Trophoblast cell (in vitro differentiated cells and primary cell): Measurements from ENCODE around the gene PIPOX.

Experiments used
- DNase-seq, 2 donors: peaks; one replicate each; pipeline ENCODE4 v3.0.0-alpha.2; 2016
- H2AFZ ChIP-seq: 2 replicates; pipeline ENCODE4 v1.6.1; 2013; ENCODE audit warnings: low read length, moderate library complexity, mild to moderate bottlenecking; ENCODE audit not compliant: insufficient read depth, poor library complexity
- H2AK5ac ChIP-seq: 2 replicates; pipeline ENCODE4 v1.6.1; 2013; ENCODE audit warnings: mild to moderate bottlenecking, low read length
- H2BK120ac ChIP-seq: 2 replicates; pipeline ENCODE4 v1.6.1; 2013; ENCODE audit warnings: low read length, mild to moderate bottlenecking, moderate library complexity; ENCODE audit not compliant: insufficient read depth, poor library complexity
- H2BK12ac ChIP-seq: 2 replicates; pipeline ENCODE4 v1.6.1; 2013; ENCODE audit warnings: mild to moderate bottlenecking, low read length, moderate library complexity
- H2BK5ac ChIP-seq: 2 replicates; pipeline ENCODE4 v1.6.1; 2013; ENCODE audit warnings: low read length, low read depth, moderate library complexity, mild to moderate bottlenecking; ENCODE audit not compliant: poor library complexity
- H3K14ac ChIP-seq: 2 replicates; pipeline ENCODE4 v1.6.1; 2013; ENCODE audit warnings: mild to moderate bottlenecking, low read length
- H3K18ac ChIP-seq: 2 replicates; pipeline ENCODE4 v1.6.1; 2013; ENCODE audit warnings: mild to moderate bottlenecking, low read length
- H3K23ac ChIP-seq: 2 replicates; pipeline ENCODE4 v1.6.1; 2013; ENCODE audit warnings: low read length
- H3K27ac ChIP-seq: 2 replicates; pipeline ENCODE4 v1.5.1; 2013; ENCODE audit warnings: low read depth, mild to moderate bottlenecking, inconsistent platforms, low read length, moderate library complexity
- H3K27me3 ChIP-seq: 2 replicates; pipeline ENCODE4 v1.6.1; 2013; ENCODE audit warnings: inconsistent platforms, mild to moderate bottlenecking, low read length, moderate library complexity; ENCODE audit not compliant: insufficient read depth
- H3K36me3 ChIP-seq, 2 experiments: 1 replicate in 1 of 2; 2 replicates in 1 of 2; pipeline ENCODE4 v1.6.1; 2013; ENCODE audit warnings: low read length in 2 of 2, mild to moderate bottlenecking in 2 of 2, moderate library complexity in 1 of 2; ENCODE audit not compliant: insufficient read depth in 2 of 2, control insufficient read depth in 1 of 2
- H3K4ac ChIP-seq: 2 replicates; pipeline ENCODE4 v1.6.1; 2013; ENCODE audit warnings: low read depth, mild to moderate bottlenecking, low read length, moderate library complexity
- H3K4me1 ChIP-seq, 2 experiments: 1 replicate in 1 of 2; 2 replicates in 1 of 2; pipeline ENCODE4 v1.6.1; 2013; ENCODE audit warnings: low read length in 2 of 2, mild to moderate bottlenecking in 2 of 2, moderate library complexity in 1 of 2; ENCODE audit not compliant: insufficient read depth in 2 of 2, control insufficient read depth in 1 of 2
- H3K4me2 ChIP-seq: 2 replicates; pipeline ENCODE4 v1.6.1; 2013; ENCODE audit warnings: inconsistent platforms, mild to moderate bottlenecking, low read length, moderate library complexity
- H3K4me3 ChIP-seq: 2 replicates; pipeline ENCODE4 v1.5.1; 2013; ENCODE audit warnings: mild to moderate bottlenecking, low read depth, low read length, inconsistent platforms
- H3K79me1 ChIP-seq: one replicate; pipeline ENCODE4 v1.6.1; 2013; ENCODE audit warnings: low read length
- H3K79me2 ChIP-seq: 2 replicates; pipeline ENCODE4 v1.6.1; 2013; ENCODE audit warnings: low read length, mild to moderate bottlenecking; ENCODE audit not compliant: control insufficient read depth, insufficient read depth, poor library complexity
- H3K9ac ChIP-seq: 2 replicates; pipeline ENCODE4 v1.6.1; 2013; ENCODE audit warnings: mild to moderate bottlenecking, low read length
- H3K9me3 ChIP-seq: 2 replicates; pipeline ENCODE4 v1.6.1; 2013; ENCODE audit warnings: low read depth, mild to moderate bottlenecking, control low read depth, inconsistent platforms, low read length; ENCODE audit not compliant: insufficient read depth
- H4K12ac ChIP-seq: 2 replicates; pipeline ENCODE4 v1.6.1; 2013; ENCODE audit warnings: low read depth, mild to moderate bottlenecking, low read length, moderate library complexity
- H4K8ac ChIP-seq: 2 replicates; pipeline ENCODE4 v1.6.1; 2013; ENCODE audit warnings: low read depth, mild to moderate bottlenecking, low read length, moderate library complexity
- H4K91ac ChIP-seq: one replicate; pipeline ENCODE4 v1.6.1; 2013; ENCODE audit warnings: low read depth, mild to moderate bottlenecking, low read length, moderate library complexity
- WGBS: extraction: QIAGEN DNeasy Blood & Tissue Kit; methylation state at CpG from one replicate; pipeline ENCODE4 v1.1.7; 2013; ENCODE audit warnings: missing lambda C conversion rate; ENCODE audit not compliant: insufficient read length, insufficient coverage; ENCODE audit errors: extremely low coverage; 5-methylcytosine and 5-hydroxymethylcytosine counted together

The PIPOX gene

GRCh38 chr17:29070308-29070707 lies 27.4 kb downstream of the PIPOX start:
- H3K18ac ChIP-seq: no peak overlapping the region
- peak in 1 of 2 donors; percentile 29 for DNase-seq
- H4K8ac ChIP-seq: no peak overlapping the region
- H3K14ac ChIP-seq: no peak overlapping the region
- H4K91ac ChIP-seq: no peak overlapping the region
- H3K36me3 ChIP-seq: no peaks in the 10 kb centered on the region
- H3K4ac ChIP-seq: no peak overlapping the region
- H2BK5ac ChIP-seq: no peak overlapping the region
- no peak overlapping the region for H3K4me3 ChIP-seq
- WGBS: no CpG with 5 or more reads among the region's 10 CpGs
- H3K9me3 ChIP-seq: no peaks in the 10 kb centered on the region
- no peak overlapping the region for H3K4me2 ChIP-seq
- no peak overlapping the region for H2AFZ ChIP-seq
- no peaks in the 10 kb centered on the region for H3K4me1 ChIP-seq
- no peak overlapping the region for H3K27ac ChIP-seq
- no peak overlapping the region for H3K9ac ChIP-seq
- H3K79me1 ChIP-seq: no peaks in the 10 kb centered on the region
- no peak overlapping the region for H2AK5ac ChIP-seq
- no peak overlapping the region for H2BK120ac ChIP-seq
- no peak overlapping the region for H3K23ac ChIP-seq
- H2BK12ac ChIP-seq: no peak overlapping the region
- no peak overlapping the region for H4K12ac ChIP-seq
- H3K27me3 ChIP-seq: no peaks in the 10 kb centered on the region
- H3K79me2 ChIP-seq: no peaks in the 10 kb centered on the region

- no peak overlapping the region for H4K8ac ChIP-seq
- peak in 1 of 2 donors; percentile 14 for DNase-seq
- no peak overlapping the region for H3K23ac ChIP-seq
- no peak overlapping the region for H3K4me3 ChIP-seq
- no peak overlapping the region for H2BK5ac ChIP-seq
- H4K91ac ChIP-seq: no peak overlapping the region
- H2AK5ac ChIP-seq: no peak overlapping the region
- no peaks in the 10 kb centered on the region for H3K36me3 ChIP-seq
- no peak overlapping the region for H2BK12ac ChIP-seq
- no peak overlapping the region for H3K14ac ChIP-seq
- no peak overlapping the region for H2BK120ac ChIP-seq
- H3K4ac ChIP-seq: no peak overlapping the region
- H3K79me2 ChIP-seq: no peaks in the 10 kb centered on the region
- H3K4me2 ChIP-seq: no peak overlapping the region
- no CpG with 5 or more reads among the region's 9 CpGs for WGBS
- no peak overlapping the region for H3K9ac ChIP-seq
- no peak overlapping the region for H3K18ac ChIP-seq
- H3K79me1 ChIP-seq: no peaks in the 10 kb centered on the region
- no peaks in the 10 kb centered on the region for H3K27me3 ChIP-seq
- H4K12ac ChIP-seq: no peak overlapping the region
- H2AFZ ChIP-seq: no peak overlapping the region
- no peaks in the 10 kb centered on the region for H3K9me3 ChIP-seq
- no peaks in the 10 kb centered on the region for H3K4me1 ChIP-seq
- no peak overlapping the region for H3K27ac ChIP-seq
These were observed 27.8 kb downstream of the PIPOX start for GRCh38 chr17:29070781-29071180.

GRCh38 chr17:29071303-29071702 lies 28.4 kb downstream of the PIPOX start:
- Histone ChIP-seq H3K27me3 (no peaks in the 10 kb centered on the region), H3K9me3 (no peaks in the 10 kb centered on the region), H3K14ac (no peak overlapping the region), H3K4me2 (no peak overlapping the region), H3K4me3 (no peak overlapping the region), H4K8ac (no peak overlapping the region), H2BK120ac (no peak overlapping the region), H3K23ac (no peak overlapping the region), H3K36me3 (no peaks in the 10 kb centered on the region), H4K12ac (no peak overlapping the region), H3K79me1 (no peaks in the 10 kb centered on the region), H3K18ac (no peak overlapping the region), H3K4ac (no peak overlapping the region), H2BK12ac (no peak overlapping the region), H3K9ac (no peak overlapping the region), H2AFZ (no peak overlapping the region), H3K79me2 (no peaks in the 10 kb centered on the region), H4K91ac (no peak overlapping the region), H2AK5ac (no peak overlapping the region), H3K4me1 (no peaks in the 10 kb centered on the region), H3K27ac (no peak overlapping the region), H2BK5ac (no peak overlapping the region)
- no peak for DNase-seq
- no CpG with 5 or more reads among the region's 1 CpG for WGBS

GRCh38 chr17:29073045-29073444 lies 30.1 kb downstream of the PIPOX start:
- H3K4me2 ChIP-seq: no peak overlapping the region
- no peak overlapping the region for H4K8ac ChIP-seq
- no peak overlapping the region for H3K23ac ChIP-seq
- no peaks in the 10 kb centered on the region for H3K4me1 ChIP-seq
- H3K36me3 ChIP-seq: peaks cover 3 to 6% of the 10 kb centered on the region in 2 experiments
- H2BK12ac ChIP-seq: no peak overlapping the region
- H2AFZ ChIP-seq: no peak overlapping the region
- no peaks in the 10 kb centered on the region for H3K27me3 ChIP-seq
- no peak overlapping the region for H4K91ac ChIP-seq
- H4K12ac ChIP-seq: no peak overlapping the region
- no peak overlapping the region for H2AK5ac ChIP-seq
- H2BK120ac ChIP-seq: no peak overlapping the region
- H3K79me2 ChIP-seq: no peaks in the 10 kb centered on the region
- no peak overlapping the region for H3K27ac ChIP-seq
- no peak overlapping the region for H3K14ac ChIP-seq
- H3K4ac ChIP-seq: no peak overlapping the region
- H3K18ac ChIP-seq: no peak overlapping the region
- no CpG with 5 or more reads among the region's 2 CpGs for WGBS
- no peak overlapping the region for H3K4me3 ChIP-seq
- no peak overlapping the region for H3K9ac ChIP-seq
- no peaks in the 10 kb centered on the region for H3K79me1 ChIP-seq
- no peak overlapping the region for H2BK5ac ChIP-seq
- H3K9me3 ChIP-seq: no peaks in the 10 kb centered on the region
- DNase-seq: no peak
